Measurements from ENCODE around the gene AATF.

- TF ChIP-seq, protein P1, sequence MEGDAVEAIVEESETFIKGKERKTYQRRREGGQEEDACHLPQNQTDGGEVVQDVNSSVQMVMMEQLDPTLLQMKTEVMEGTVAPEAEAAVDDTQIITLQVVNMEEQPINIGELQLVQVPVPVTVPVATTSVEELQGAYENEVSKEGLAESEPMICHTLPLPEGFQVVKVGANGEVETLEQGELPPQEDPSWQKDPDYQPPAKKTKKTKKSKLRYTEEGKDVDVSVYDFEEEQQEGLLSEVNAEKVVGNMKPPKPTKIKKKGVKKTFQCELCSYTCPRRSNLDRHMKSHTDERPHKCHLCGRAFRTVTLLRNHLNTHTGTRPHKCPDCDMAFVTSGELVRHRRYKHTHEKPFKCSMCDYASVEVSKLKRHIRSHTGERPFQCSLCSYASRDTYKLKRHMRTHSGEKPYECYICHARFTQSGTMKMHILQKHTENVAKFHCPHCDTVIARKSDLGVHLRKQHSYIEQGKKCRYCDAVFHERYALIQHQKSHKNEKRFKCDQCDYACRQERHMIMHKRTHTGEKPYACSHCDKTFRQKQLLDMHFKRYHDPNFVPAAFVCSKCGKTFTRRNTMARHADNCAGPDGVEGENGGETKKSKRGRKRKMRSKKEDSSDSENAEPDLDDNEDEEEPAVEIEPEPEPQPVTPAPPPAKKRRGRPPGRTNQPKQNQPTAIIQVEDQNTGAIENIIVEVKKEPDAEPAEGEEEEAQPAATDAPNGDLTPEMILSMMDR (IDR thresholded peaks at IDR 0.05; ENCODE audit: low read length): no peak
- TF ChIP-seq EZH2 (optimal IDR thresholded peaks at IDR 0.05; ENCODE audit: low read depth, low read length) (no peak), EZH2phosphoT487 (IDR thresholded peaks at IDR 0.05; ENCODE audit: low read length) (no peak)
Measured at GRCh38 chr17:36931697-36932382, 16.9 kb upstream of the AATF start.
